GM13976 (cell line): Measurements from ENCODE around the gene FGFR3.
A peak's percentile ranks its signal among the peaks of the same experiment; 100 is the strongest.

Experiments used
- DNase-seq: peaks from one replicate; pipeline ENCODE4 v3.0.0; 2012; ENCODE audit warnings: low spot score
- in situ Hi-C: fragments of 300-500 bp; cut with MboI; formaldehyde crosslinking; loops from one replicate; pipeline ENCODE4 v1.12.0; 2022; ENCODE audit warnings: low sequenced_read_pairs, mixed read lengths, inconsistent platforms; ENCODE audit not compliant: unreplicated experiment
- TF ChIP-seq, protein P1 (sequence below): IDR thresholded peaks from 2 replicates; pipeline ENCODE4 v1.5.1; 2012; ENCODE audit warnings: borderline replicate concordance, mild to moderate bottlenecking; ENCODE audit not compliant: insufficient read depth; ENCODE audit errors: extremely low read depth, missing control alignments, control extremely low read depth

FGFR3 gene

DNA sequence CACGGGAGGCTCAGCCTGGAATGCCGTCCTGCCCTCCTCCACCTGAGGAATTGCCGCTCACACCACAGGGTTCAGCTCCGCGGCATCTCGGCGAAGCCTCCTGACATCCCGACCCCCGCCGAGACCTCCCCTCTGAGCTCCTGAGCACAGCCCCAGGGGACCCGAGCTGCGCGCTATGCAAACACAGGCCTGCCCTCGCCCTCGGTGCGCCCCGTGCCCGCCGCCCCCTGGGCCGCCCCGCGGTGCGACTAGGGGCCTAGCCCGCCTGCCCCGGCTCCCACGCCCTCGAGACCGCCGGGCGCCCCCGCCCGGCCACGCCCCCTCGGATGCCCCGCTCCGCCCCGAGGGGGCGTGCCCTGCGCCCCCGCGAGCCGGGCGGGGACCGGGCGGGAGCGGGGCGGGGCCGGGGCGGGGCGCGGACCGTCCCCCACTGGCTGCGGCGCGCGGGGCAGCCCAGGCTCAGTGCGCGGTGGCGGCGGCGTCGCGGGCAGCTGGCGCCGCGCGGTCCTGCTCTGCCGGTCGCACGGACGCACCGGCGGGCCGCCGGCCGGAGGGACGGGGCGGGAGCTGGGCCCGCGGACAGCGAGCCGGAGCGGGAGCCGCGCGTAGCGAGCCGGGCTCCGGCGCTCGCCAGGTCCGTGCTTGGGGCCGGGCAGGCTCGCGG lies at the start of gene FGFR3:
Gene FGFR3, plus strand, starts transcription at position 462 of the 664 bp plus-strand sequence. CDS start 642 bp downstream, outside the sequence.
- TF ChIP-seq, protein P1, sequence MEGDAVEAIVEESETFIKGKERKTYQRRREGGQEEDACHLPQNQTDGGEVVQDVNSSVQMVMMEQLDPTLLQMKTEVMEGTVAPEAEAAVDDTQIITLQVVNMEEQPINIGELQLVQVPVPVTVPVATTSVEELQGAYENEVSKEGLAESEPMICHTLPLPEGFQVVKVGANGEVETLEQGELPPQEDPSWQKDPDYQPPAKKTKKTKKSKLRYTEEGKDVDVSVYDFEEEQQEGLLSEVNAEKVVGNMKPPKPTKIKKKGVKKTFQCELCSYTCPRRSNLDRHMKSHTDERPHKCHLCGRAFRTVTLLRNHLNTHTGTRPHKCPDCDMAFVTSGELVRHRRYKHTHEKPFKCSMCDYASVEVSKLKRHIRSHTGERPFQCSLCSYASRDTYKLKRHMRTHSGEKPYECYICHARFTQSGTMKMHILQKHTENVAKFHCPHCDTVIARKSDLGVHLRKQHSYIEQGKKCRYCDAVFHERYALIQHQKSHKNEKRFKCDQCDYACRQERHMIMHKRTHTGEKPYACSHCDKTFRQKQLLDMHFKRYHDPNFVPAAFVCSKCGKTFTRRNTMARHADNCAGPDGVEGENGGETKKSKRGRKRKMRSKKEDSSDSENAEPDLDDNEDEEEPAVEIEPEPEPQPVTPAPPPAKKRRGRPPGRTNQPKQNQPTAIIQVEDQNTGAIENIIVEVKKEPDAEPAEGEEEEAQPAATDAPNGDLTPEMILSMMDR, result no peak
- DNase-seq, result peak; percentile 93
- in situ Hi-C loops, result no loop called here

- DNase-seq, result no peak
- in situ Hi-C loops, result no loop called here
- TF ChIP-seq, protein P1, result no peak
Observed at GRCh38 chr4:1743551-1743950, 49.5 kb upstream of the FGFR3 start.

DNA sequence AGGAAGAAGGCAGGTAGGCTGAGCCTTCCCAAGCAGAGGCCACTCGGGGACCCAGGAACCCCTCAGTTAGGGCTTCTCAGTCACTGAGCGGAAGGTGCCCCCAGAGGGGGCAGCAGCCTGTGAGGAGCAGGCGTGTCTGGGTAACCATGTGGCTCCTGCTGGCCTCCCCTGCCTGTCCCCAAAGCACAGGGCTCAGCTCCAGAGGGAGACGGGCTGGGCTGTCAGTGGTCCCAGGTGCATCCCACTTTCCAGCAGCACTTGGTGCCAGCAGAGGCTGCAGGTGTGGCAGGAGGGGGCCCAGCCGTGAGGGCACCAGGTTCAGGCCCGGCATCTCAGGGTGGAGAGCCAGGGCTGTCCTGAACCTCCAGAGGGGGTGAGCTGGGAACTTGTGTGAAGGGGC lies 49.1 kb upstream of the FGFR3 start:
- no peak for DNase-seq
- TF ChIP-seq, protein P1, result no peak
- in situ Hi-C loops, result no loop called here

GRCh38 chr4:1744552-1744951 lies 48.5 kb upstream of the FGFR3 start:
- DNase-seq, result no peak
- in situ Hi-C loops, result no loop called here
- TF ChIP-seq, protein P1, result no peak

DNA sequence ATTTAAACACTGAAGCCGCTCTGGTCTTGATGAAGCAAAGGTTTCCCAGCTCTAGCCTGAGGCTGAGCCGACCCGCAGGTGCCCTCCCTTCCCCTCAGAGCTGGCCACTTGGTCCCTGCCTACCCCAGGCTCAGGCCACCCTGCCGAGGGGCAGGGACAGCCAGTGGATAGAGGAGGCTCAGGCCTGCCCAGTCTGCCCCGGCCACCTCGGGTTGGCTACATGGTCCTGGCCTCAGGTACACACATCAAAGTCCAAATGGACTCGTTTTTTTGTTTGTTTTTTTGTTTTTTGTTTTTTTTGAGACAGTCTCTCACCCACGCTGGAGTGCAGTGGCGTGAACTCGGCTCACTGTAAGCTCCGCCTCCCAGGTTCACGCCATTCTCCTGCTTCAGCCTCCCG lies 47.9 kb upstream of the FGFR3 start:
- no peak for DNase-seq
- TF ChIP-seq, protein P1, result no peak

GRCh38 chr4:1745697-1746096 lies 47.4 kb upstream of the FGFR3 start:
- in situ Hi-C loops, result no loop called here
- no peak for DNase-seq
- TF ChIP-seq, protein P1, result no peak

More for the DNA sequence above, 47.9 kb upstream of the FGFR3 start:
- in situ Hi-C loops, result no loop called here

DNA sequence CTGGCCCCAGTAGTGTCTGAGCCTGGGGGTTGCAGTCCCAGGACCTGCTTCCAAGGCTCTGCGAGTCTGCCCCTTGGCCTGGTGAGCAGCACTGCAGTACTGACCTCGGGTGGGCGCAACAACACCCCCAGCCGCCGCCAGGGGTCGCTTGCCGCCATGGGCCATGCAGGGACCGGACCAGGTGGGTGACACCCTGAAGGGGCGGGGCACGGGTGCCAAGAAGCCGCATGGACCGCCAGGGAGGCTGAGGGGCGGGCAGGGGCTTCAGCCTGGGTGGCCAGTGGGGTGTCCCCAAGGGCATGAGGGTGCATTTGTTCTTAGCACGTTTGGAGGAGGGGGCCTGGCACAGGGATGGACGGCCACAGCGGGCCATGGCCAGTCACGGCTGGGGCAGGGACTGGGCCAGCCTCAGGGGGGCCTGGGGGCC lies 46.8 kb upstream of the FGFR3 start:
- in situ Hi-C loops, result no loop called here
- TF ChIP-seq, protein P1, result peak; percentile 79
- DNase-seq, result peak; percentile 90
